Body of pancreas (tissue), 4 donors: ENCODE data around the gene MRPL51. TPM values are rescaled to one million over a fixed set of nuclear protein-coding genes. Genes with fewer than 3 reads are reported as not detected.

Experiments
- ATAC-seq: fragments of 150-250 bp; one replicate; pipeline ENCODE4 v1.9.1; 2016
- DNase-seq, 4 donors: peaks; one replicate each; pipeline ENCODE4 v3.0.0-alpha.2; 2019
- H3K27ac ChIP-seq, 4 donors: fragments of 200-600 bp; sonication (generic); 1 replicate in 3 of 4; 2 replicates in 1 of 4; pipeline versions ENCODE4 v1.5.1 to v1.6.1; 2016 to 2019; ENCODE audit warnings: mild to moderate bottlenecking in 1 of 4, mixed read lengths in 1 of 4, moderate library complexity in 1 of 4
- H3K27me3 ChIP-seq, 2 donors: fragments of 200-600 bp; sonication (generic); one replicate each; pipeline ENCODE4 v1.6.0; 2016; ENCODE audit warnings: mild to moderate bottlenecking in 1 of 2
- H3K36me3 ChIP-seq, 2 donors: fragments of 200-600 bp; sonication (generic); replicated peaks in 1 of 2; 2 replicates each; pipeline ENCODE4 v1.5.1; 2016; ENCODE audit warnings: low read depth in 2 of 2; ENCODE audit not compliant: insufficient read depth in 1 of 2
- H3K4me1 ChIP-seq: fragments of 200-600 bp; sonication (generic); one replicate; pipeline ENCODE4 v1.6.0; 2016
- H3K4me3 ChIP-seq, 2 donors: fragments of 200-600 bp; sonication (generic); 1 replicate in 1 of 2; 2 replicates in 1 of 2; pipeline ENCODE4 v1.5.1; 2016 to 2019
- H3K9me3 ChIP-seq, 3 donors: fragments of 200-600 bp; sonication (generic); 1 replicate in 2 of 3; 2 replicates in 1 of 3; pipeline ENCODE4 v1.5.1; 2016
- POLR2A ChIP-seq, 3 donors: fragments of 450-650 bp; IDR thresholded peaks; one replicate each; pipeline ENCODE4 v1.6.1; 2016; ENCODE audit warnings: antibody characterized with exemption in 3 of 3, mild to moderate bottlenecking in 2 of 3
- WGBS, 2 donors: methylation state at CpG; one replicate each; pipeline ENCODE4 v1.1.5; 2017; 5-methylcytosine and 5-hydroxymethylcytosine counted together
- intact Hi-C: fragments of 100-400 bp; cut with DNase I; formaldehyde crosslinking; loops from one replicate; pipeline ENCODE4 v1.15.1; 2023
- total RNA-seq, 2 donors: library from RNA; depleted of rRNA; stranded (reverse); fragments of >200 nt; gene quantifications; one replicate each; pipeline ENCODE4 v1.1.0, GENCODE V29; 2016
- TF ChIP-seq, protein P1 (sequence below), 7 experiments: fragments of 450-650 bp in 4 of 7; fragments of 200-600 bp in 3 of 7; sonication (generic) in 3 of 7; IDR thresholded peaks; one replicate each; pipeline ENCODE4 v1.5.1; 2016 to 2019; ENCODE audit warnings: antibody characterized with exemption in 7 of 7

Gene MRPL51
- total RNA-seq, 2 donors from 2014 or later: 23.6 to 25.1 TPM

DNA sequence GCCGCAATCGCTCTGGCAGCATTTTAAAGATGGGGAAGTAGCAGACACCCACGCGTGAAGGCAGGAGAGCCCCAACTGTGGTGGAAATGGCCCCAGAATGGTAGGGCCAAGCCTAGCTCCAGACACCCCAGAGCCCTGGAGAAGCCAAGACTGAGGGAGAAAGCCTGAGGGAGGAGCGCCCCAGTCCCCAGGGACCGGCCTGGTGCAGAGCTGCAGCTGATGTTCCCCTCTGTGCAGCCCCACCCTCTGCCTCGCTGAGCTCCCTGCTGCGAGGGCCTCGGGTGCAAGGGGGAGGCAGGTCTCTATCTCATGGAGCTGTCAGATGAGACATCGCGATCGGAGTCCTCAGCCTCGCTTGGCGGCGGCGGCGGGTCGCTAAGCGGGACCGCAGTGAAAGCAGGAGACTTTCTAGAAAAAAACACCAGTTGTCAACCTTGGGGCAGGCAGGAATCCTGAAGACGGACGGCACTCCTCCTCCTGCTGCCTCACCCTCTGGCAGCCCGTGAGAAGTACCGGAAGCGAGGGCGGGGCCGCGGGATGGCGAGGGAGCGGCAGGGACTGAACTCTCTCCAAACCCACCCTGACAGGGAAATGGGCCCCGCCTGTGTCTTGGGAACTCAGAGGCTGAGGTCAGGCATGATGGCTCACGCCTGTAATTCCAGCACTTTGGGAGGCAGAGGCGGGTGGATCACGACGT, 47.3 kb upstream of the MRPL51 start:
- no peak for TF ChIP-seq POLR2A (IDR thresholded peaks at IDR 0.05)
- TF ChIP-seq, protein P1, sequence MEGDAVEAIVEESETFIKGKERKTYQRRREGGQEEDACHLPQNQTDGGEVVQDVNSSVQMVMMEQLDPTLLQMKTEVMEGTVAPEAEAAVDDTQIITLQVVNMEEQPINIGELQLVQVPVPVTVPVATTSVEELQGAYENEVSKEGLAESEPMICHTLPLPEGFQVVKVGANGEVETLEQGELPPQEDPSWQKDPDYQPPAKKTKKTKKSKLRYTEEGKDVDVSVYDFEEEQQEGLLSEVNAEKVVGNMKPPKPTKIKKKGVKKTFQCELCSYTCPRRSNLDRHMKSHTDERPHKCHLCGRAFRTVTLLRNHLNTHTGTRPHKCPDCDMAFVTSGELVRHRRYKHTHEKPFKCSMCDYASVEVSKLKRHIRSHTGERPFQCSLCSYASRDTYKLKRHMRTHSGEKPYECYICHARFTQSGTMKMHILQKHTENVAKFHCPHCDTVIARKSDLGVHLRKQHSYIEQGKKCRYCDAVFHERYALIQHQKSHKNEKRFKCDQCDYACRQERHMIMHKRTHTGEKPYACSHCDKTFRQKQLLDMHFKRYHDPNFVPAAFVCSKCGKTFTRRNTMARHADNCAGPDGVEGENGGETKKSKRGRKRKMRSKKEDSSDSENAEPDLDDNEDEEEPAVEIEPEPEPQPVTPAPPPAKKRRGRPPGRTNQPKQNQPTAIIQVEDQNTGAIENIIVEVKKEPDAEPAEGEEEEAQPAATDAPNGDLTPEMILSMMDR (IDR thresholded peaks at IDR 0.05): no peak
- peak; percentile 51 for ATAC-seq

DNA sequence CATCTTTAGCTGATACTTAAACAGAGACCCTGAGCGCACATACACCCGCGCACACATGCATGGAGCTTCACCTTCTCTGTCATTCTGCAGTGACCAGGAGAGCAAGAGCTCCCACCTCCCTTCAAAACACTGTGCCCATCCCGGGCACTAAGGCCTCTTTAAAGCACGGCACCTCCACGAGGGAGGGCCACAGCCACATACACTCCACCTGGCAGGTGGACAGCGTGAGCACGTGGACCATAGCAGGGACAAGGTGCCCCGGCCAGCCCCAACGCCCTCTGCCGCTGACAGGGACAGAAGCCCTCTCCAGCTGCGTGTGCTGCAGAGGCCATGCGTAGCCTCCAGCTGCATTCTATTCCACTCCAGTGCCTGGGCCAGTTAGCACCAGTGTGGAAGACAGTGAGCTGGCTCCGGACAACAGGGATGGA, 46.7 kb upstream of the MRPL51 start:
- Histone ChIP-seq H3K4me3 (no peak overlapping the region), H3K9me3 (no peaks in the 10 kb centered on the region), H3K4me1 (peaks cover 20% of the 10 kb centered on the region), H3K27me3 (no peaks in the 10 kb centered on the region), H3K36me3 (peaks cover 0 to 17% of the 10 kb centered on the region in 2 donors), H3K27ac (no peak overlapping the region)
- intact Hi-C loops: loop anchor here (5.0 kb wide), 1 partner anchor 112 kb away; no protein-coding TSS in a partner anchor
- 71 to 100% methylated on average over 3 to 13 of the region's 14 CpGs for WGBS, 2 donors
- ATAC-seq (no peak), DNase-seq (no peak)
- TF ChIP-seq POLR2A (IDR thresholded peaks at IDR 0.05): no peak
- TF ChIP-seq, protein P1 (IDR thresholded peaks at IDR 0.05): no peak

More for the DNA sequence above, 47.3 kb upstream of the MRPL51 start:
- Histone ChIP-seq H3K4me3 (no peak overlapping the region), H3K27ac (peak overlapping the region in 1 of 4 donors; percentile 39), H3K9me3 (no peaks in the 10 kb centered on the region), H3K36me3 (peaks cover 0 to 17% of the 10 kb centered on the region in 2 donors), H3K27me3 (no peaks in the 10 kb centered on the region), H3K4me1 (peaks cover 20% of the 10 kb centered on the region)
- intact Hi-C loops: loop anchor here (5.0 kb wide), 1 partner anchor 113 kb away; no protein-coding TSS in a partner anchor
- peak; percentile 46 to 62 (median 52) for DNase-seq
- 59 to 71% methylated on average over 33 to 35 of the region's 35 CpGs for WGBS, 2 donors

DNA sequence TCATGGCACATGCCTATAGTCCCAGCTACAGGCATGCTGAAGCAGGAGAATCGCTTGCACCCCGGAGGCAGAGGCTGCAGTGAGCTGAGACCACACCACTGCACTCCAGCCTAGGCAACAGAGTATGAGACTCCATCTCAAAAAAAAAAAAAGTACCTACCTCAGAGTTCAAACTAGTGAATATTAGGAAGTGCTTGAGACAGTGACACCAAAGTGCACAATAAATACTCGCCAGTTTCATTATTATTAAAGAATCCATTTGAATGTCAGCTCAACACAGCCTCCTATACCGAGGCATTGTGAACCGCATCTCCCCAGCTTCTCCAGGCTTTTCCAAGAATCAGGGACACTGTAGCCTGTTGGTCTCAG, 46.2 kb upstream of the MRPL51 start:
- no peak overlapping the region for H3K4me3 ChIP-seq
- H3K27ac ChIP-seq: no peak overlapping the region
- H3K9me3 ChIP-seq: no peaks in the 10 kb centered on the region
- DNase-seq (no peak), ATAC-seq (no peak)
- H3K4me1 ChIP-seq: peaks cover 20% of the 10 kb centered on the region
- WGBS, 2 donors: 85 to 94% methylated on average over 5 of the region's 5 CpGs
- TF ChIP-seq, protein P1 (IDR thresholded peaks at IDR 0.05): no peak
- no peak for TF ChIP-seq POLR2A (IDR thresholded peaks at IDR 0.05)
- intact Hi-C loops: no loop called here
- H3K27me3 ChIP-seq: no peaks in the 10 kb centered on the region
- H3K36me3 ChIP-seq: peaks cover 0 to 17% of the 10 kb centered on the region in 2 donors

DNA sequence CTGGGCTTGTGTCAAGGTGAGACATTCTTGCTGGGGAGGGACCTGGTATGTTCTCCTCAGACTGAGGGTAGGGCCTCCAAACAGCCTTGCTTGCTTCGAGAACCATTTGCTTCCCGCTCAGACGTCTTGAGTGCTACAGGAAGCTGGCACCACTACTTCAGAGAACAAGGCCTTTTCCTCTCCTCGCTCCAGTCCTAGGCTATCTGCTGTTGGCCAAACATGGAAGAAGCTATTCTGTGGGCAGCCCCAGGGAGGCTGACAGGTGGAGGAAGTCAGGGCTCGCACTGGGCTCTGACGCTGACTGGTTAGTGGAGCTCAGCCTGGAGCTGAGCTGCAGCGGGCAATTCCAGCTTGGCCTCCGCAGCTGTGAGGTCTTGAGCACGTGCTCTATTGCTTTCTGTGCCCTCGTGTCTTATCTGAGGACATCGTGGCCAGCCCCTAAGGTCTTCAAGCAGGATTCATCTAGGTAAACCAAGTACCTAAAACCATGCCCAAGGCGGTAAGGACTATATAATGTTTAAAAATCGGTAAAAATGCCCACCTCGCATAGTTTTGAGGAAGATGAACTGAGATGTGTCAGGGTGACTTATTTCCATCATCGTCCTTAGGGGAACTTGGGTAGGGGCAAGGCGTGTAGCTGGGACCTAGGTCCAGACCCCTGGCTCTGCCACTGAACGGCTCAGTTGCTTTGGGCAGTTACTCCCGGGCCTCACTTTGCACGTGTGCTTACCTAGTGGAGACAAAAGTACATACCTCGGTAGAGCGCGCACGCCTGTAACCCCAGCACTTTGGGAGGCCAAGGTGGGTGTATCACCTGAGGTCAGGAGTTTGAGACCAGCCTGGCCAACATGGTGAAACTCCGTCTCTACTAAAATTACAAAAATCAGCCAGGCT, 45.6 kb upstream of the MRPL51 start:
- no peak for DNase-seq
- H3K27me3 ChIP-seq: no peaks in the 10 kb centered on the region
- H3K36me3 ChIP-seq: peaks cover 0 to 17% of the 10 kb centered on the region in 2 donors
- no peak overlapping the region for H3K27ac ChIP-seq
- no peak for ATAC-seq
- H3K4me3 ChIP-seq: no peak overlapping the region
- peaks cover 25% of the 10 kb centered on the region for H3K4me1 ChIP-seq
- TF ChIP-seq POLR2A (IDR thresholded peaks at IDR 0.05): no peak
- TF ChIP-seq, protein P1 (IDR thresholded peaks at IDR 0.05): no peak
- no peaks in the 10 kb centered on the region for H3K9me3 ChIP-seq
- intact Hi-C loops: no loop called here
- WGBS, 2 donors: 70 to 77% methylated on average over 21 to 24 of the region's 24 CpGs
